ENCODE measurements around the gene HSD11B2. TPM values are rescaled to one million over a fixed set of nuclear protein-coding genes. Genes with fewer than 3 reads are reported as not detected.

The HSD11B2 gene
- total RNA-seq, 1 donor from 2014 or later, result 3.6 TPM

DNA sequence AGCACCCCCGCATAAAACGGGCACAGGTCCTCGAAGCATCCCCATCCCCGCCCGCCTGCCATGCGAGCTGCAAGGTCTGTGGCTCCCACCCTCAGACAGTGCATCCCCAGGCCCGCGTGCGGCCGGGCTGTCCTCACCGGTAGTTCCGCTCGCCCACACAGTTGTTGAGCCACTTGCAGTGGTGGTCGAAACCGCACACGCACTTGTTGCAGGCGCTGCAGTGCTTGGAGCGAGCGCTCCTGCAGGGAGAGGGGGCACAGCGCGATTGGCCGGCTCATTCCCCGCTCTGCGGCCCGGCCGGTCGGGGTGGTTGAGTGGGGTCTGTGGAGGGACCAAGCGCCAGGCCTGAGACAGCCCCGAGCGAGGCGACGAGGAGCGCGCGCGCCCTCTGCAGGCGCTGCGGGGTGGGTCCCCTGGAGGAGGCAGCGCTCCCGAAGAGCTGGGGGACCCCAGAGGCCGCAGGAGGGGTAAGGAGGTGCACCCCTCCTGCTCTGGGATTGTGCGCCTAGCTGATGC is 31.6 kb upstream of the HSD11B2 start:
- no peaks in the 10 kb centered on the region for H3K36me3 Mint-ChIP-seq (ENCODE audit: low read depth)
- H3K27me3 Mint-ChIP-seq (ENCODE audit: insufficient read depth), result peaks cover 28% of the 10 kb centered on the region
- H3K9me3 Mint-ChIP-seq, result no peaks in the 10 kb centered on the region
- H3K4me3 Mint-ChIP-seq, result no peak overlapping the region
- peaks cover 1% of the 10 kb centered on the region for H3K4me1 Mint-ChIP-seq (ENCODE audit: low read depth)
- peak; percentile 38 for DNase-seq (ENCODE audit: low spot score)
- intact Hi-C loops (cut with micrococcal nuclease), result loop anchor here (1.0 kb wide), 2 partner anchors 120 to 139 kb away; partner anchors contain the start of gene PLEKHG4
- no peak overlapping the region for H3K27ac Mint-ChIP-seq

- H3K4me3 Mint-ChIP-seq, result no peak overlapping the region
- peaks cover 24% of the 10 kb centered on the region for H3K27me3 Mint-ChIP-seq (ENCODE audit: insufficient read depth)
- no peaks in the 10 kb centered on the region for H3K4me1 Mint-ChIP-seq (ENCODE audit: low read depth)
- DNase-seq (ENCODE audit: low spot score), result no peak
- H3K9me3 Mint-ChIP-seq, result no peaks in the 10 kb centered on the region
- no peak overlapping the region for H3K27ac Mint-ChIP-seq
- intact Hi-C loops (cut with micrococcal nuclease), result loop anchor here (1.0 kb wide), 2 partner anchors 121 to 140 kb away; partner anchors contain the start of gene PLEKHG4
- H3K36me3 Mint-ChIP-seq (ENCODE audit: low read depth), result no peaks in the 10 kb centered on the region
These were observed 30.9 kb upstream of the HSD11B2 start for GRCh38 chr16:67399749-67400704.

GRCh38 chr16:67400901-67401300 is 30.0 kb upstream of the HSD11B2 start:
- Mint-ChIP-seq H3K36me3 (ENCODE audit: low read depth) (no peaks in the 10 kb centered on the region), H3K4me3 (no peak overlapping the region), H3K4me1 (ENCODE audit: low read depth) (no peaks in the 10 kb centered on the region), H3K27me3 (ENCODE audit: insufficient read depth) (peaks cover 15% of the 10 kb centered on the region), H3K9me3 (no peaks in the 10 kb centered on the region), H3K27ac (no peak overlapping the region)
- no peak for DNase-seq (ENCODE audit: low spot score)
- intact Hi-C loops (cut with micrococcal nuclease), result no loop called here

- intact Hi-C loops (cut with micrococcal nuclease), result no loop called here
- Mint-ChIP-seq H3K27me3 (ENCODE audit: insufficient read depth) (peaks cover 15% of the 10 kb centered on the region), H3K4me1 (ENCODE audit: low read depth) (no peaks in the 10 kb centered on the region), H3K36me3 (ENCODE audit: low read depth) (no peaks in the 10 kb centered on the region), H3K9me3 (no peaks in the 10 kb centered on the region), H3K4me3 (no peak overlapping the region), H3K27ac (no peak overlapping the region)
- DNase-seq (ENCODE audit: low spot score), result no peak
These were observed 26.9 kb upstream of the HSD11B2 start for GRCh38 chr16:67403976-67404555.

GRCh38 chr16:67404740-67405226 is 26.1 kb upstream of the HSD11B2 start:
- H3K9me3 Mint-ChIP-seq, result no peaks in the 10 kb centered on the region
- intact Hi-C loops (cut with micrococcal nuclease), result no loop called here
- no peak for DNase-seq (ENCODE audit: low spot score)
- no peak overlapping the region for H3K4me3 Mint-ChIP-seq
- peak overlapping the region; percentile 46 for H3K27ac Mint-ChIP-seq
- no peaks in the 10 kb centered on the region for H3K4me1 Mint-ChIP-seq (ENCODE audit: low read depth)
- no peaks in the 10 kb centered on the region for H3K36me3 Mint-ChIP-seq (ENCODE audit: low read depth)
- H3K27me3 Mint-ChIP-seq (ENCODE audit: insufficient read depth), result peaks cover 15% of the 10 kb centered on the region

- intact Hi-C loops (cut with micrococcal nuclease), result no loop called here
- H3K36me3 Mint-ChIP-seq (ENCODE audit: low read depth), result no peaks in the 10 kb centered on the region
- H3K4me1 Mint-ChIP-seq (ENCODE audit: low read depth), result no peaks in the 10 kb centered on the region
- H3K27me3 Mint-ChIP-seq (ENCODE audit: insufficient read depth), result peaks cover 15% of the 10 kb centered on the region
- no peaks in the 10 kb centered on the region for H3K9me3 Mint-ChIP-seq
- no peak overlapping the region for H3K4me3 Mint-ChIP-seq
- H3K27ac Mint-ChIP-seq, result no peak overlapping the region
- DNase-seq (ENCODE audit: low spot score), result no peak
These were observed 25.6 kb upstream of the HSD11B2 start for GRCh38 chr16:67405336-67405735.

DNA sequence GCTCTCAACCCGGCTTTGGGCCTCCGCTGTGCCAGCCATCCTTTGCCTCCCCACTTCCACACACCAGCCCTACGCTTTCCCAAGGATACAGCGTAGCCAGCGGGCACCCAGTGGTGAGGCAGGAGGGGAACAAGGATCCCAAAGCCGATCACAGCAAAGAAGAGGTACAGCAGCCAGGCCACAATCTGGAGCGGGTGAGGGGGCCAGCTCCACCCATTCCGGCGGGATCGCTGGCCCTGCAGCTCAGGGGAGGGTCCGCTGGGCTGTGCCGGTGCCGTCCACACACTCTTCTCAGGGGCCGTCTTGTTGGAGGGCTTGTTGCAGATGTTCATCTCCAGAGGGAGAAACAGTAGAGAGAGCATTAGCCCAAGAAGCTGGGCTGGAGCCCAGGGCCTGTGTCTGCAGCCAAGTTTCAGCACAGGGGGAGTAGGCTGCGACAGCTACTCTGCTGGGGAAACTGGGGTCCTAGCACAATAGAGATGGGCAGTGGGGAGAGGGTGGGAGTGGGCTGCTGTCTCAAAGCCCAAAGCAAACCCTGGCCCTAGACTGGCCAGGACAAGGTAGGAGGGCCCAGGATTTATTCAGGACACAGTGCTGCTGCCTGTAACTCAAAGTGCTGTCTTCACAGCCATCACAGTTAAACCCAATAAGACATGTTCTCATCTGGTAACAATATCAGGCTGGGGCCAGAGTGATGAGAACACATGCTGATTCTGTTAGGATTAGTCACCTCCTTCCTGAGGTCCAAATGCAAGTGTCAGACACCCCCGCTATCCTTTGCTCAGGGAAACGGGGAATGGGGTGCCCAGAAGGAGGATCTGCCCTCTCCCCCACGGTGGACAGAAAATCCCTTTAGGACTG is 24.6 kb upstream of the HSD11B2 start:
- H3K9me3 Mint-ChIP-seq, result no peaks in the 10 kb centered on the region
- intact Hi-C loops (cut with micrococcal nuclease), result no loop called here
- DNase-seq (ENCODE audit: low spot score), result no peak
- peaks cover 14% of the 10 kb centered on the region for H3K27me3 Mint-ChIP-seq (ENCODE audit: insufficient read depth)
- no peak overlapping the region for H3K4me3 Mint-ChIP-seq
- H3K4me1 Mint-ChIP-seq (ENCODE audit: low read depth), result no peaks in the 10 kb centered on the region
- no peak overlapping the region for H3K27ac Mint-ChIP-seq
- H3K36me3 Mint-ChIP-seq (ENCODE audit: low read depth), result no peaks in the 10 kb centered on the region

GRCh38 chr16:67407176-67407787 is 23.6 kb upstream of the HSD11B2 start:
- H3K27me3 Mint-ChIP-seq (ENCODE audit: insufficient read depth), result peaks cover 9% of the 10 kb centered on the region
- H3K9me3 Mint-ChIP-seq, result no peaks in the 10 kb centered on the region
- H3K27ac Mint-ChIP-seq, result no peak overlapping the region
- intact Hi-C loops (cut with micrococcal nuclease), result no loop called here
- H3K4me3 Mint-ChIP-seq, result no peak overlapping the region
- no peaks in the 10 kb centered on the region for H3K36me3 Mint-ChIP-seq (ENCODE audit: low read depth)
- no peak for DNase-seq (ENCODE audit: low spot score)
- H3K4me1 Mint-ChIP-seq (ENCODE audit: low read depth), result no peaks in the 10 kb centered on the region

- no peaks in the 10 kb centered on the region for H3K4me1 Mint-ChIP-seq (ENCODE audit: low read depth)
- no peak overlapping the region for H3K4me3 Mint-ChIP-seq
- intact Hi-C loops (cut with micrococcal nuclease), result no loop called here
- H3K27ac Mint-ChIP-seq, result no peak overlapping the region
- H3K36me3 Mint-ChIP-seq (ENCODE audit: low read depth), result no peaks in the 10 kb centered on the region
- peaks cover 7% of the 10 kb centered on the region for H3K27me3 Mint-ChIP-seq (ENCODE audit: insufficient read depth)
- no peak for DNase-seq (ENCODE audit: low spot score)
- no peaks in the 10 kb centered on the region for H3K9me3 Mint-ChIP-seq
These were observed 23.0 kb upstream of the HSD11B2 start for GRCh38 chr16:67407788-67408452.

DNA sequence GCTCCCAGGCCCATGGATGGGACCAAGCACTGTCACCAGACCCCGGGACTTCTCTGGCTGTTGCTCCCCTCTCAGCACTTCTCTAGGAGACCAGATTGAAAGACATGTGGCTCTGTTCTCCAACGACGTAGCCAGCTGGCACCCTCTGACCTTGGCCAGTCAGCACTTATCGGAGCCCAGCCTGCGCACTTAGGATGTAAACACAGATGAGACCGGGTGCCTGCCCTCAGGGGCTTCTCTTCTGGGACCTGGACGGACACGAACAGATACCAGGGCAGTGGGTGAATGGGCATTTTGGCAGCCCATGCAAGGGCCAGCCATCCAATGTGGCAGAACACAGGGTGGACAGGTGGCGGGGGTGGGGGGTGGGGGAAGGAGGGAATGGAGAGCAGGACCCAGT is 21.3 kb upstream of the HSD11B2 start:
- Mint-ChIP-seq H3K9me3 (no peaks in the 10 kb centered on the region), H3K27ac (no peak overlapping the region), H3K4me1 (ENCODE audit: low read depth) (no peaks in the 10 kb centered on the region), H3K27me3 (ENCODE audit: insufficient read depth) (peaks cover 16% of the 10 kb centered on the region), H3K36me3 (ENCODE audit: low read depth) (no peaks in the 10 kb centered on the region), H3K4me3 (no peak overlapping the region)
- DNase-seq (ENCODE audit: low spot score), result no peak
- intact Hi-C loops (cut with micrococcal nuclease), result no loop called here

- Mint-ChIP-seq H3K9me3 (no peaks in the 10 kb centered on the region), H3K27ac (no peak overlapping the region), H3K27me3 (ENCODE audit: insufficient read depth) (peaks cover 18% of the 10 kb centered on the region), H3K4me3 (no peak overlapping the region), H3K4me1 (ENCODE audit: low read depth) (peaks cover 5% of the 10 kb centered on the region), H3K36me3 (ENCODE audit: low read depth) (peaks cover 2% of the 10 kb centered on the region)
- DNase-seq (ENCODE audit: low spot score), result no peak
- intact Hi-C loops (cut with micrococcal nuclease), result no loop called here
These were observed 19.6 kb upstream of the HSD11B2 start for GRCh38 chr16:67411339-67411738.

DNA sequence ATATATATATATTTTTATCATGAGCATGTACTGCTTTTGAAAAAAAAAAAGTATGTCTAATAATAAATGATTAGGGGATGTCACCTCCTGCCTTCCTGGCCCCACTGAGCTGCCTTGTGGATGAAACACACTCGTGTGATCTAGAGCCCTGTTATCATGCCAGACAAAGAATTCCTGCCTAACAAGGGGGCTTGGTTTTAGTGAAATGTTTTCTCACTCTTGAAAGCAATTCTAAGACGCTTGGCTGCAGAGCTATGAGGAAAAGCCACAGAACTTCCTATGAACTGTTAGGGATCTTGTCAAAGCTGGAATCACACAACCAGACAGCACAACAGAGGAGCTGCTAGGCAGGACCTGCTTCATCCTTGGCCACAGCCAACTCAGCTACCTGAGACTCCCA is 18.6 kb upstream of the HSD11B2 start:
- H3K4me3 Mint-ChIP-seq, result no peak overlapping the region
- H3K27me3 Mint-ChIP-seq (ENCODE audit: insufficient read depth), result peaks cover 28% of the 10 kb centered on the region
- H3K4me1 Mint-ChIP-seq (ENCODE audit: low read depth), result peaks cover 10% of the 10 kb centered on the region
- DNase-seq (ENCODE audit: low spot score), result no peak
- H3K9me3 Mint-ChIP-seq, result no peaks in the 10 kb centered on the region
- peaks cover 2% of the 10 kb centered on the region for H3K36me3 Mint-ChIP-seq (ENCODE audit: low read depth)
- H3K27ac Mint-ChIP-seq, result no peak overlapping the region
- intact Hi-C loops (cut with micrococcal nuclease), result no loop called here

Measured in activated T-helper 1 cell treated with anti-CD3 and anti-CD28 coated beads, Interleukin-12 subunit alpha, Interleukin-12 subunit beta, Interleukin-2, Interleukin-4 antibody, amounts not matched to agents 30 ng/mL and 10 ng/mL and 1 ng/mL, durations not matched to agents 14 hours and 24 hours and 36 hours (primary cell).